ENCODE data around the gene PKHD1. TPM values are rescaled to one million over a fixed set of nuclear protein-coding genes. Genes with fewer than 3 reads are reported as not detected.

The PKHD1 gene
- total RNA-seq, 1 experiment from 2014 or later: not detected

- peaks cover 28% of the 10 kb centered on the region for H3K27me3 Mint-ChIP-seq (ENCODE audit: insufficient read depth, unreplicated experiment)
- POLR2A ChIA-PET: no interaction called here
- H3K36me3 Mint-ChIP-seq (ENCODE audit: insufficient read depth, unreplicated experiment): no peaks in the 10 kb centered on the region
- BruUV-seq (replicated peaks): no TSS peak
- intact Hi-C loops (cut with micrococcal nuclease): loop anchor here (5.0 kb wide), 1 partner anchor 1367 kb away; no protein-coding TSS in a partner anchor
- no peaks in the 10 kb centered on the region for H3K9me3 Mint-ChIP-seq (ENCODE audit: unreplicated experiment)
- TF ChIP-seq CTCF (IDR thresholded peaks at IDR 0.05; ENCODE audit: unreplicated experiment): no peak
- H3K4me3 Mint-ChIP-seq (ENCODE audit: unreplicated experiment): no peak overlapping the region
- CTCF ChIA-PET: interaction anchor here (0.5 to 6.5 kb wide), 4 partner anchors 19 to 1733 kb away, joined by 4 to 62 read pairs (median 10); no protein-coding TSS in a partner anchor
- H3K27ac Mint-ChIP-seq (ENCODE audit: low read depth, unreplicated experiment): no peak overlapping the region
- no peaks in the 10 kb centered on the region for H3K4me1 Mint-ChIP-seq (ENCODE audit: insufficient read depth, unreplicated experiment)
- DNase-seq (ENCODE audit: unreplicated experiment): no peak
Observed at GRCh38 chr6:52024451-52025068, 62.9 kb downstream of the PKHD1 start.

- H3K36me3 Mint-ChIP-seq (ENCODE audit: insufficient read depth, unreplicated experiment): no peaks in the 10 kb centered on the region
- TF ChIP-seq CTCF (IDR thresholded peaks at IDR 0.05; ENCODE audit: unreplicated experiment): no peak
- no peak for DNase-seq (ENCODE audit: unreplicated experiment)
- no peak overlapping the region for H3K4me3 Mint-ChIP-seq (ENCODE audit: unreplicated experiment)
- ChIA-PET CTCF (interaction anchor here (0.5 to 6.5 kb wide), 15 partner anchors 11 to 733 kb away, joined by 3 to 62 read pairs (median 4); no protein-coding TSS in a partner anchor), POLR2A (no interaction called here)
- H3K4me1 Mint-ChIP-seq (ENCODE audit: insufficient read depth, unreplicated experiment): no peaks in the 10 kb centered on the region
- BruUV-seq (replicated peaks): no TSS peak
- no peak overlapping the region for H3K27ac Mint-ChIP-seq (ENCODE audit: low read depth, unreplicated experiment)
- no peaks in the 10 kb centered on the region for H3K9me3 Mint-ChIP-seq (ENCODE audit: unreplicated experiment)
- H3K27me3 Mint-ChIP-seq (ENCODE audit: insufficient read depth, unreplicated experiment): peaks cover 20% of the 10 kb centered on the region
- intact Hi-C loops (cut with micrococcal nuclease): loop anchor here (5.0 kb wide), 1 partner anchor 1365 kb away; no protein-coding TSS in a partner anchor
Observed at GRCh38 chr6:52022675-52023074, 64.7 kb downstream of the PKHD1 start.

- Mint-ChIP-seq H3K4me1 (ENCODE audit: insufficient read depth, unreplicated experiment) (no peaks in the 10 kb centered on the region), H3K36me3 (ENCODE audit: insufficient read depth, unreplicated experiment) (no peaks in the 10 kb centered on the region), H3K27ac (ENCODE audit: low read depth, unreplicated experiment) (no peak overlapping the region), H3K27me3 (ENCODE audit: insufficient read depth, unreplicated experiment) (peaks cover 20% of the 10 kb centered on the region), H3K4me3 (ENCODE audit: unreplicated experiment) (no peak overlapping the region), H3K9me3 (ENCODE audit: unreplicated experiment) (no peaks in the 10 kb centered on the region)
- CTCF ChIA-PET: interaction anchor here (0.6 to 6.5 kb wide), 24 partner anchors 8 to 1210 kb away, joined by 3 to 62 read pairs (median 4); no protein-coding TSS in a partner anchor
- no TSS peak for BruUV-seq (replicated peaks)
- TF ChIP-seq CTCF (IDR thresholded peaks at IDR 0.05; ENCODE audit: unreplicated experiment): peak; percentile 53
- POLR2A ChIA-PET: interaction anchor here (0.6 kb wide), 1 partner anchor 8 kb away, joined by 3 read pairs; no protein-coding TSS in a partner anchor
- DNase-seq (ENCODE audit: unreplicated experiment): peak; percentile 45
- intact Hi-C loops (cut with micrococcal nuclease): loop anchor here (1.0 to 5.0 kb wide), 5 partner anchors 60 to 1364 kb away; no protein-coding TSS in a partner anchor
Observed at GRCh38 chr6:52020945-52021570, 66.4 kb downstream of the PKHD1 start.

GRCh38 chr6:52019881-52020280 is 67.5 kb downstream of the PKHD1 start:
- no peak overlapping the region for H3K27ac Mint-ChIP-seq (ENCODE audit: low read depth, unreplicated experiment)
- H3K27me3 Mint-ChIP-seq (ENCODE audit: insufficient read depth, unreplicated experiment): peaks cover 20% of the 10 kb centered on the region
- TF ChIP-seq CTCF (IDR thresholded peaks at IDR 0.05; ENCODE audit: unreplicated experiment): no peak
- DNase-seq (ENCODE audit: unreplicated experiment): no peak
- H3K4me1 Mint-ChIP-seq (ENCODE audit: insufficient read depth, unreplicated experiment): no peaks in the 10 kb centered on the region
- ChIA-PET CTCF (interaction anchor here (0.6 to 6.5 kb wide), 41 partner anchors 9 to 1627 kb away, joined by 3 to 62 read pairs (median 4); no protein-coding TSS in a partner anchor), POLR2A (interaction anchor here (0.8 kb wide), 1 partner anchor 10 kb away, joined by 3 read pairs; no protein-coding TSS in a partner anchor)
- no peak overlapping the region for H3K4me3 Mint-ChIP-seq (ENCODE audit: unreplicated experiment)
- no TSS peak for BruUV-seq (replicated peaks)
- intact Hi-C loops (cut with micrococcal nuclease): loop anchor here (2.0 to 5.0 kb wide), 3 partner anchors 59 to 1363 kb away; no protein-coding TSS in a partner anchor
- H3K9me3 Mint-ChIP-seq (ENCODE audit: unreplicated experiment): no peaks in the 10 kb centered on the region
- H3K36me3 Mint-ChIP-seq (ENCODE audit: insufficient read depth, unreplicated experiment): no peaks in the 10 kb centered on the region

All from MCF 10A (cell line).